ENCODE results near the gene DHRSX.

Gene DHRSX

GRCh38 chrX:2176274-2176673 is 324.5 kb downstream of the DHRSX start:
- DNase-seq (ENCODE audit: low read depth in 2 of 3, low spot score in 1 of 3): no peak

- DNase-seq (ENCODE audit: low read depth in 2 of 3, low spot score in 1 of 3): no peak
Measured at GRCh38 chrX:2172359-2172758, 328.4 kb downstream of the DHRSX start.
